Adrenal gland (tissue), 5 donors: ENCODE results near the gene MAN1C1.

Source experiments
- POLR2A ChIP-seq, 2 donors: fragments of 450-650 bp; IDR thresholded peaks; one replicate each; pipeline ENCODE4 v1.6.1; 2017; ENCODE audit warnings: antibody characterized with exemption in 2 of 2, mild to moderate bottlenecking in 2 of 2, moderate library complexity in 1 of 2
- TF ChIP-seq, protein P1 (sequence below), 6 experiments: fragments of 450-650 bp in 4 of 6; fragments of 200-600 bp in 2 of 6; sonication (generic) in 1 of 6; IDR thresholded peaks; 1 replicate in 5 of 6; 2 replicates in 1 of 6; pipeline versions ENCODE4 v1.5.1 to v1.8.0; 2016 to 2021; ENCODE audit warnings: antibody characterized with exemption in 6 of 6, mild to moderate bottlenecking in 2 of 6, moderate library complexity in 1 of 6
- donor health status: DM: no; HTN: no; CAD: no.

DNA sequence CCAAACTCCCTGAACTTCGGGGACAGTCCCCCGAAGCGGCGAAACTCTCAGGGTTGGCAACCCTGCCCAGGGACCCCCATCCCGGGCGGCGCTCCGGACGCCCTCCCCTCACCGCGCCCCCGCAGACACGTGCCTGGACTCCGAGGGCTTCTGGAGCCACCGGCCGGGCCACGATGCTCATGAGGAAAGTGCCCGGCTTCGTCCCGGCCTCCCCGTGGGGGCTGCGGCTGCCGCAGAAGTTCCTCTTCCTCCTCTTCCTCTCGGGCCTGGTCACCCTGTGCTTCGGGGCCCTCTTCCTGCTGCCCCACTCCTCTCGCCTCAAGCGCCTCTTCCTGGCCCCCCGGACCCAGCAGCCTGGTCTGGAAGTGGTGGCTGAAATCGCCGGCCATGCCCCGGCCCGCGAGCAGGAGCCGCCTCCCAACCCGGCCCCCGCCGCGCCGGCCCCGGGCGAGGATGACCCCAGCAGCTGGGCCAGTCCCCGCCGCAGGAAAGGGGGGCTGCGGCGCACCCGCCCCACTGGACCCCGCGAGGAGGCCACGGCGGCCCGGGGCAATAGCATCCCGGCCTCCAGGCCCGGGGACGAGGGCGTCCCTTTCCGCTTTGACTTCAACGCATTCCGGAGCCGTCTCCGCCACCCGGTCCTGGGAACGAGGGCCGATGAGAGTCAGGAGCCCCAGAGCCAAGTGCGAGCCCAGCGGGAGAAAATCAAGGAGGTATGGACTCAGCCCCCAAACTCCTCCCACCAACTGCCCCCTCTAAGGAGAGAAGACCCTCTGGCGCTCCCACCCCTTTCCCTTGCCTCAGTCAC, 1.2 kb downstream of the MAN1C1 start:
- TF ChIP-seq, protein P1, sequence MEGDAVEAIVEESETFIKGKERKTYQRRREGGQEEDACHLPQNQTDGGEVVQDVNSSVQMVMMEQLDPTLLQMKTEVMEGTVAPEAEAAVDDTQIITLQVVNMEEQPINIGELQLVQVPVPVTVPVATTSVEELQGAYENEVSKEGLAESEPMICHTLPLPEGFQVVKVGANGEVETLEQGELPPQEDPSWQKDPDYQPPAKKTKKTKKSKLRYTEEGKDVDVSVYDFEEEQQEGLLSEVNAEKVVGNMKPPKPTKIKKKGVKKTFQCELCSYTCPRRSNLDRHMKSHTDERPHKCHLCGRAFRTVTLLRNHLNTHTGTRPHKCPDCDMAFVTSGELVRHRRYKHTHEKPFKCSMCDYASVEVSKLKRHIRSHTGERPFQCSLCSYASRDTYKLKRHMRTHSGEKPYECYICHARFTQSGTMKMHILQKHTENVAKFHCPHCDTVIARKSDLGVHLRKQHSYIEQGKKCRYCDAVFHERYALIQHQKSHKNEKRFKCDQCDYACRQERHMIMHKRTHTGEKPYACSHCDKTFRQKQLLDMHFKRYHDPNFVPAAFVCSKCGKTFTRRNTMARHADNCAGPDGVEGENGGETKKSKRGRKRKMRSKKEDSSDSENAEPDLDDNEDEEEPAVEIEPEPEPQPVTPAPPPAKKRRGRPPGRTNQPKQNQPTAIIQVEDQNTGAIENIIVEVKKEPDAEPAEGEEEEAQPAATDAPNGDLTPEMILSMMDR (IDR thresholded peaks at IDR 0.05): no peak
- no peak for TF ChIP-seq POLR2A (IDR thresholded peaks at IDR 0.05)
